NCI-H1694 treated with DMSO at 0.1 percent for 48 hours (cell line): Measurements from ENCODE around the gene SURF2.
"Not testable (repeated sequence)": the region's sequence is repeated elsewhere in the genome, so short reads cannot be mapped to it uniquely, and the experiment has no call there.

Experiments used
- DNase-seq: peaks from one replicate; lab custom pipeline; 2025; lab: John Stamatoyannopoulos, UW

SURF2 gene

DNA sequence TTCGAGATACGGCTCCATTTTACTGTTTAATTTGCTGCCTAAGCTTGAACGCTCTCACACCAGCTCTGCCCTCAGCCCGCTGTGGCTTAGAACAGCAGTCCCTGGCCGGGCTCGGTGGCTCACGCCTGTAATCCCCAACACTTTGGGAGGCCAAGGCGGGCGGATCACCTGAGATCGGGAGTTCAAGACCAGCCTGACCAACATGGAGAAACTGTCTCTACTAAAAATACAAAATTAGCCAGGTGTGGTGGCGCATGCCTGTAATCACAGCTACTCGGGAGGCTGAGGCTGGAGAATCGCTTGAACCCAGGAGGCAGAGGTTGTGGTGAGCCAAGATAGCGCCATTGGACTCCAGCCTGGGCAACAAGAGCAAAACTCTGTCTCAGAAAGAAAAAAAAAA, 20.9 kb downstream of the SURF2 start:
- DNase-seq = not testable (repeated sequence)

DNA sequence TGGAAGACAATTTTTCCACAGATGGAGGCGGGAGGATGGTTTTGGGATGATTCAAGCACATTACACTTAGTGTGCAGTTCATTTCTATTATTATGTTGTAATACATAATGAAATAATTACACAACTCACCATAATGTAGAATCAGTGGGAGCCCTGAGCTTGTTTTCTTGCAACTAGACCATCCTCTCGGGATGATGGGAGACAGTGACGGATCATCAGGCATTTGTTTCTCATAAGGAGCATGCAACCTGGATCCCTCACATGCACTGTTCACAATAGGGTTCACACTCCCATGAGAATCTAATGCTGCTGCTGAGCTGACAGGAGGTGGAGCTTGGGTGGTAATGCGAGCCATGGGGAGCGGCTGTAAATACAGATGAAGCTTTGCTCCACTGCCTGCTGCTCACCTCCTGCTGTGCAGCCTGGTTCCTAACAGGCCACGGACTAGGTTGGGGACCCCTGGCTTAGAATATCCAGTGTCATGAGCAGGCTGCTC, 21.4 kb downstream of the SURF2 start:
- peak; percentile 64 for DNase-seq

DNA sequence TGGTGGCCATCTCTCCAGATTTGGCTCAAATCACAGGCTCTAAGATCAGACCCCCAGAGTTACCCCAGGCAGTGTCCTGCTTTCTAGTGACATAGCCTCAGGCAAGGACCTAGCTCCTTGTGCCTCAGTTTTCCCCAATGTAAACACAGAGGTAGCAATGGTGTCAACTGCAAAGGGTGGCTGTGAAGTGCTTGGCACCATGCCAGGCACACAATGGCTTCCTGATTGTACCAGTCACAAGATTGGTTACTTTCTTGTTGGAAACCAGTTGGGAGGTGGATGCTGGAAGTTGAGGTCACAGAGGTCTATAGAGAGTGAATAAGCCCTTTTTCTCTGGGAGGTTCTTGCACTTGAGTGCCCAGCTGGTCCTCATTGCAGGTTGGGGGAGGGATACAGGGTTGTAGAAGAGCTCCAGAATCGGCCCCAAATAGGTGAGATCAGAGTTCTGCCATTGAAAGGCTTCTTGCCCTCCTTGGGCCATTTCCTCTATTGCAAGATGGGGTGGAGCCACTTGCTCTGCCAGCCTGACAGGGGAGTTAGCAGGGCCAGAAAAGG, 22.1 kb downstream of the SURF2 start:
- no peak for DNase-seq

DNA sequence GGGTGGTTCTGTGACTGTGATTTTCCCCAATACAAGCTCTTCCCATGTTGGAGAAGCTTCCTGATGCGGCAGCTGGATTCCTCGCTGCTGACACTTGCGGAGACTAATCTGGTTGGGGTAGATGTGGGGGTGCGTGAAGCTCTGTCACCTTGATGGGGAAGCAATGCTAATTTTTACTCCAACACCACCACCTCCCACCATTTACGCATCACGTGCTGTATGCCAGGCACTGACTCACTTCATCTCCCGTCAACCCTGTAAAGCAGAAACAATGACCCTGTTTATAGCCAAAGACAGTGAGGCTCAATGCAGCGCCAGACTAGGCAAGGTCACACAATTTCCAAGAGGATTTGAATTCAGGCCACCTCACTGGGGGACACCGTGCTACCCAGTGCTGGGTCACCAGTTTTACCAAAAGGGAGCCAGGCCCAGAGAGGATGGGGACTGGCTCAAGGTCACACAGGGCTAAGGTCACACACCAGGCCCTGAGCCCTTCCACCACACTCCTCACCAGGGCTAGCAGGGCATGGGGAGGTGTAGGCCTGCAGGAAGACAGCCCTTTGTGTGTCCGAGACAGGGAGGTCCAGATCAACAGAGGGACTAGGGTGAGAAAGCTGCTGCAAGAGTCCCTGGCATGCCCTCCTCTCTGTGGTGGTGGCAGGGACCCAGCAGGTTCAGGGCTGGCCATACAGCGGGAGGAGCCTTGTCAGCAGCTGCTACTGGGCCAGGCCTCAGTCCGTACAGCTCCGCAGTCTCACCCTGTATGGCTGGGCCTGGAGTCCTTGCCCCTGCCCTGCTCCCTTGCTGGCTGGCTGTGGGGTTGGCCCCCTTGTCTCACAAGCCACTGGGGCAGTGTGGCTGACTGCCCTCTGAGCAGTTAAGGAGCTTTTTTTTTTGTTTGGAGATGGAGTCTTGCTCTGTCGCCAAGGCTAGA, 23.1 kb downstream of the SURF2 start:
- no peak for DNase-seq

DNA sequence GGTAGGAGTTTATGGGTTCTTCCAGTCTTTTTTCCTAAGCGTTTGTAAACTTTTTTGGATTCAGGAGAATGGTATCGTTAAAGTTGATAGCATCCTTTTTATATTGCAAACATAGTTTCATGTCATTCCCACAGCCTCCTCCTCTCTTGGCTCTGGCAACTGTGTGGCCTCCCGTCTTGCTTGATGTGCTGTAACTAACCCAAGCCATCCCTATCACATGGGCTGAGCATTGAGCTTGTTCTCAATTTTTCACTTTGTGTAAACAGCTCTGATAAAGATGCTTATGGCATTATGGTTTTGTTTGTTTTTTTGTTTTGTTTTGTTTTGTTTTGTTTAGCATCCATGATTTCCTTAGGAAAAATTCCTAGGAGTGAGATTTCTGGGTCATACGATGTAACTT, 24.4 kb downstream of the SURF2 start:
- DNase-seq = no peak

DNA sequence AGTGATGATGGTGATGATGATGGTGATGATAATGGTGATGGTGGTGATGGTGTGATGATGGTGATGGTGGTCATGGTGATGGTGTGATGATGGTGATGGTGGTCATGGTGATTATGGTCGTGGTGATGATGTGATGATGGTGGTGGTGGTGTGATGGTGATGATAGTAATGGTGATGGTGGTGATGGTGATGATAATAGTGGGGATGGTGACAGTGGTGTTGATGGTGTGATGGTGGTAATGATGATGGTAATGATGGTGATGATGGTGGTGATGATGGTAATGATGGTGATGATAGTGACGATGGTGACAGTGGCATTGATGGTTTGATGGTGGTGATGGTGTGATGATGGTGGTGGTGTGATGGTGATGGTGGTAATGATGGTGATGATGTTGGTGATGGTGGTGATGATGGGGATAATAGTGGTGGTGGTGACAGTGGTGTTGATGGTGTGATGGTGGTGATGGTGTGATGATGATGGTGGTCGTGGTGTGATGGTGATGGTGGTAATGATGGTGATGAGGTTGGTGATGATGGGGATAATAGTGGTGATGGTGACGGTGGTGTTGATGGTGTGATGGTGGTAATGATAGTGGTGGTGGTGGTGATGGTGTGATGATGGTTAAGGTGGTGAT, 26.3 kb downstream of the SURF2 start:
- DNase-seq = no peak

DNA sequence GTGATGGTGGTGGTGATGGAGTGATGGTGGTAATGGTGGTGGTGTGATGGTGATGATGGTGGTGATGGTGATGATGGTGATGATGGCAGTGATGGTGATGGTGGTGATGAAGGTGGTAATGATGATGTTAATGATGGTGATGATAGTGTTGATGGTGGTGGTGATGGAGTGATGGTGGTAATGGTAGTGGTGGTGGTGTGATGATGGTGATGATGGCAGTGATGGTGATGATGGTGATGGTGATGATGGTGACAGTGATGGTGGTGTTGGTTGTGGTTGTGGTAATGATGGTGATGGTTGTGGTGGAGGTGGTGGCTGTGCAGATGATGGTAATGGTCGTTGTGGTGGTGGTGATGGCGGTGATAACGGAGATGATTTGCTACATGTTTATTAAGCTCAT, 27.1 kb downstream of the SURF2 start:
- no peak for DNase-seq

DNA sequence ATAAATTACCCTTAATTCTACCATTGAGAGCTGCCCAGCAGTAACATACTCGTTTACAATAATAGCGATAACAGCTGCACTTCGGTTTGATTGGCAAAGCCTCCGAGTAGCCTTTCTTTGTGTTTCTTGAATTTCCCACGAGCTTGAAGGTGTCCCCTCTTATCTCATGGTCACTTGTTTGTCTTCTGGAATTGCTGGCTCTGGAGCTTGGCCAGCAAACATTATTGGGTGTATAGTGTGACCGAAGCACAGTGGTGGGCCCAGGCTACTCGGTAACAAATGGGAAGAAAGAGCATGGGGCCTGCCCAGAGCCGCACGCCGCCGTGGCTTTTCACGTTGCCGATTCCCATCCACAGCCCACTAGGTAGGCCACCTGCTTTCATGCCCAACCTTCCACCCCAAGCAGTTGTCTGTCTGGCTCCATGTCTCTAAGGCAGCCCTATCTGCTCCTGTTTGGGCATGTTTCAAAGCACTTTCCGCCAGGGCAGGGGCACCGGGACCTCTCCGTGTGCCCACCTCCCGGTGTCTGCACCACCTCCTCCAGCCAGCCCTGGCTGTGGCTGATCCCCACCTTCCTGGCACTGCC, 28.5 kb downstream of the SURF2 start:
- peak; percentile 69 for DNase-seq

DNA sequence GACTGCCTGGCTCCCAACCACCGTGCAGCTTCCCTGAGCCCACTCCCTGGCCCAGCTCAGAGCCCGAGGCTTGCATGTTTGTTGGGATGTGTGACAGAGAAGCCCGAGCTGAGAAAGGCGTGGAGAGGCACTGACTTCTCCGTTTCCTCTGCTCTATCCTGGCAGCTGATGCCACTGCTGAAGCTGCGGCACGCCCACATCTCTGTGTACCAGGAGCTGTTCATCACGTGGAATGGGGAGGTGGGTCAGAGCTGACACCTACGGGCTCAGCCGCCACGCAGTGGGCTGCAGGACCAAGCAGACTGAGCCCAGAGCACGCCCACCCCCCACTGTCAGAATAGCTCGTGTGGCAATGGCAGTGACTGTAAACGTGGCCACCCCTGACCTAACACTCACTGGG, 29.1 kb downstream of the SURF2 start:
- no peak for DNase-seq

DNA sequence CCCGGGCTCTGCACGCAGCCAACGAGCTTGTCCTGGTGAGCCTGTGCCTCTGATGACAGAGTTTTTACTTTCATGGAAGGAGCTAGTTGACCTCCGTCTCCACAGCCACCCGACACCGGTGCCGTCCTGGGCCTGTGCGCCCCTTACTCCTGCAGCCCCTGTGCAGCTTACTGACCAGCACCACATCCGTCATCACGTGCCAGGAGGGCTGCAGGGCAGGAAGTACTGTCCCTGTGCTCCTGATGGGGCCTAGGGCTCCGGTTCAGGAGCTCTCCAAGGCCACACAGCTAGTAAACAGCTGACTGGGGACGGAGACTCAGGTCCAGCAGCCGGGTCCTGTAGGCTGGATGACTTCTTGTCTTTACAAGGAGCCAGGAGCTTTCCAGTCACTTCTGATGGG, 30.0 kb downstream of the SURF2 start:
- DNase-seq = no peak

DNA sequence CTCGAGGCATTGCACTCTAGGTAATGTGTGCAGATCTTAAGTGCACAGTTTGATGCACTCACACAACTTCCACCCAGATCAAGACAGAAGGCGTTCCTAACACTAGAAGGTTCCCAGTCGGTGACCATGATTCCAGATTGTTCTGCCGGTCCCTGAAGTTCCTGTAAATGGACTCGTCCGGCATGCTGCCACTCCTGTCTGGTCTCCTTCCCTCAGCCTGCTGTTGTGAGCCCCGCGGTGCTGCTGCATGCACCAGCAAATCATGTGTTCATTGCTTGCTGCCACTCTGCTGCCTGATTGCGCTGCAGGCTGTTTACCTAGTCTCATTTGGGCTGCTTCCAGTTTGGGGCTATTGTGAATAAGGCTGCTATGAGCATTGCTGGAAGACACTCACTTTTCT, 31.3 kb downstream of the SURF2 start:
- peak; percentile 61 for DNase-seq

DNA sequence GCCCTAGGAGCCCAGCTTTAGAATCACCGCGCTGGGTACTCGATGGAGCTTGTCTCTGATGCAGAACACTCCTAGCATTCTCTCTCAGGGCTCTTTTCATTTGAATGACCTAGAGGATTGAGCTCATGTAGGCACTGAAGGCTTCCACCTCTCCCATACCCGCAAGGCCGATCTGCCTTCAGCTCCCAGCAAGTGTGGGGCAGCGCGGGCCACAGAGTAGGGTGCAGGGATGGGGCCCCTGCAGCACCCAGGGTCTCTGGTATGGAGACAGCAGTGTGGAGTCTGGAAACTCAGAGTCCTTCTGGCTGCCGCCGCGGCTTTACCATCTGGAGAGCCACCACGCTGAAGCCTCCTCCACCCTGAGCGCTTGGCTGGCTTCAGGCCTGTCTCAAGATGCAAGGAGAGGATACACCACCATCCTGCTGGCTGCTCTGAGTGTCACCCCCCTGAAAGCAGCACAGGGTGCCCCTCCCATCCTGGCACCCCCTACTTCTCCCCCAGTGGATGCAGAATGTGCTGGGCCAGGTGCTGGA, 32.7 kb downstream of the SURF2 start:
- DNase-seq = no peak

DNA sequence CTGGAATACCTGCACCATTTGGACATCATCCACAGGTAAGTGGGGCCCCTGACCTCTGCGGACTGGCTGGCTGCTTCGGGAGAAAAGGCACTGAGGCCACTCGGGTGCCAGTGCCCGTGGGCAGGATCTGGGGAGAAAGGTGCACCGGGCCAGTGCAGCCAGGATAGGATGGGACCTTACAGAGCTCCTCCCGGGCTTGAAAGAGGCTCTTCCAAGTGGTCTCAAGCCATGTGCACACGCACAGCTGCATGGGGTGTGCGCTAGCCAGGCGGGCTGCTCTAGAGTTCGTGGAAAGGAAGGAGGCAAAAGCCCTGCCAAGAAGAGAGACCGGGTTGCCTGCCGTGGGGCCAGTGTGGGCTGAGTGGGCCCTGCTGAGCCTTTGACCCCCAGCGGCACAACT, 33.2 kb downstream of the SURF2 start:
- DNase-seq = no peak

DNA sequence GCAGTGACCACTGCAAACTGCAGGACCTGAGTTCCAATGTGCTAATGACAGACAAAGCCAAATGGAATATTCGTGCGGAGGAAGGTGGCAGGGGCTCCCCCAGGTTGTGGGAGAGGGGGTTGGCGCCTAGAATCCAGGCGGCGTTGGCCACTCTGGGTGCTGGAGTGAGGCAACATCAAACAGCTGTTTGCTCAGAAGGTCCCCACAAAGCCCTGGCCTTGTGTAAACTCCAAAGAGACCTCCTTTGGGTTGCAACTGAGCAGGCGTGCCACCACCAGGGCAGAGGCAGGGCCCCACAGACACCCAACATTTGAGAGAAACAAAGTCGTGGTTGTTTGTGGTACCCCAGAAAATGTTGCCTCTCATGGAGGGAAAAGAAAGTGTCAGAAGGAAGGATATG, 34.4 kb downstream of the SURF2 start:
- DNase-seq = no peak

DNA sequence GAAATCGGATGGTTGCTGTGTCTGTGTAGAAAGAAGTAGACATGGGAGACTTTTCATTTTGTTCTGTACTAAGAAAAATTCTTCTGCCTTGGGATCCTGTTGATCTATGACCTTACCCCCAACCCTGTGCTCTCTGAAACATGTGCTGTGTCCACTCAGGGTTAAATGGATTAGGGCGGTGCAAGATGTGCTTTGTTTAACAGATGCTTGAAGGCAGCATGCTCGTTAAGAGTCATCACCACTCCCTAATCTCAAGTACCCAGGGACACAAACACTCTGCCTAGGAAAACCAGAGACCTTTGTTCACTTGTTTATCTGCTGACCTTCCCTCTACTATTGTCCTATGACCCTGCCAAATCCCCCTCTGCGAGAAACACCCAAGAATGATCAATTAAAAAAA, 35.1 kb downstream of the SURF2 start:
- DNase-seq = not testable (repeated sequence)

DNA sequence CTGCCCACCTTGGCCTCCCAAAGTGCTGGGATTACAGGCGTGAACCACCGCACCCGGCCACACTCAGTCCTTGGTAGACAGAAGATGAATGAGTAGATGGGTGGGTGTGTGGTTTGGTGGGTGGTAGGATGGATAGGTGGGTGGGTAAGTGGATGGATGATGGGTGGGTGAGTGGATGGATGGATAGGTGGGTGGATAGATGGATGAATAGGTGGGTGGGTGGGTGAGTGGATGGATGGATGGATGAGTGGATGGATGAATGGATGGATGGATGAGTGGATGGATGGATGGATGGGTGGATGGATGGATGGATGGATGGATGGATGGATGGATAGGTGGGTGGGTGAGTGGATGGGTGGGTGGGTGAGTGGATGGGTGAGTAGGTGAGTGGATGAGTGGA, 36.0 kb downstream of the SURF2 start:
- DNase-seq = not testable (repeated sequence)

DNA sequence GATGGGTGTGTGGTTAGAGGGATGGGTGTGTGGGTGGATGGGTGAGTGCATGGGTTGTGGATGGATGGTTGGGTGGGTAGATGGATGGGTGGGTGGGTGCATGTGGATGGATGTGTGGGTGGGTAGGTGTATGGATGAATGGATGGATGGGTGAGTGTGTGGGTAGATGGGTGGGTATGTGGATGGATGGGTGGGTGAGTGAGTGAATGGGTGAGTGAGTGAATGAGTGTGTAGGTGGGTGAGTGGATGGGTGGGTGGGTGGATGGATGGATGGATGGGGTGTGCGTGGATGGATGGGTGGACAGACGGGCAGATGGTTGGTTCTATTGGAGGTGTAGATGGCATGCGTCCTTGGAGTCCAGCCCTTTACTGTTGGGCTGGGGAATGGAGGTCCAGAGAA, 37.0 kb downstream of the SURF2 start:
- DNase-seq = no peak

DNA sequence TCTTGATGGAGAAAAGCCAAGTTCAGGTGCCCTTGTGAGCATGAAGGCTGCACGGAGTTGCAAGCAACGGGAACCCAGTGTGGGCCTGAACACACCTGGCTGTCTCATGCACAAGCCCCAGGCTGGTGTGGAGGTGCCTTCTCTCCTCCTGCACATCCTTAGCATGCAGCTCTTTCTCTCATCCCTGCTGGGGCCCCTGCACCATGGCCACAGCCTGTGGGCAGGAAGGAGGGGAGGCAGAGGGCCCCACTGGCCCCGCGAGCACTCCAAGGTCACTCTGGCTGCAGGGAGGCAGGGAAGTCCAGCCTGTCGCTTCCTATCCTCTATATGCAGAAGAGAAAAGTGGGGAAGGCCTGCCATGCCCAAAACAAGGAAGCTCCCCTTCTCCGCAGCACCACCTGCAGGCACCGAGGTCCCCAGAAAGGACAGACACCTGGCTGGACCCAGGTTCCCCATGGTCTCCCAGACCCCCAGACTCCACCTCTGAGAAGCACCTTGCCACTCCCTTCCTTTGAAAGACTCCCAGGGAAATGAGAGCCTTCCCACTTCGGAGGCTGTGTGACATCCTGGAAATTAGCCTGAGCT, 38.4 kb downstream of the SURF2 start:
- DNase-seq = no peak

DNA sequence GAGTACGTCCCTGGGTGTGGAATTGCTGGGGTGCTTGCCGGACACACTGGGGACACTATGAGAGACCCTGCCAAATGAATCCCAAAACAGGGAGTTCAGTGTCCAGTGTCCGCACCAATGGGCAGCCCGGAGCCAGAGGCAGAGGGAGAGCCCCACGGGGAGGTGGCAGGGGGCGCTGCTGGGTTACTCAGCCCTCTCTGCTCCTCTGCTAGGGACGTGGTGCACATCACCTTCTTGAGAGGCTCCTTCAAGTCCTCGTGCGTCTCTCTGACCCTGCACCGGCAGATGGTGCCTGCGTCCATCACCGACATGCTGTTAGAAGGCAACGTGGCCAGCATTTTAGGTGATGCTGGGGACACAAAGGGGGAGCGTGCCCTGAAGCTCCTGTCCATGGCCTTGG, 40.6 kb downstream of the SURF2 start:
- DNase-seq = no peak

DNA sequence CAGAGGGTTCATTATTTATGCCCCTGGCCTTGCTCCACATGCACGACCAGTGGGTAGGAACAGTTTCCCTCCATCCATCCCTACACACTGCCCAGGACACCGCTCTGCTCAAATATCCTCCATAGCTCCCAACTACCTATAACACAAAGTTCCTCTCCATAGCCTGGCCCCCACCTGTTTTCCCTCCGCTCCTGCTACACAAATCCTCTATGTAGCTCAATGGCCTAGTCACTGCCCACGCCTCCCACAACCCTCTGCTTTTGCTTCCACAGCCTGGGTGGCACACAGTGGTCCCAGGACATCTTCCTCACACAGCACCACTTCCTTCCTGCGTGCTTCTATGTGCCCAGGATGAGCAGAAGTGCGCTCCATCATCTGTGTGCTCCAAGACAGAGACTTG, 41.0 kb downstream of the SURF2 start:
- DNase-seq = no peak

DNA sequence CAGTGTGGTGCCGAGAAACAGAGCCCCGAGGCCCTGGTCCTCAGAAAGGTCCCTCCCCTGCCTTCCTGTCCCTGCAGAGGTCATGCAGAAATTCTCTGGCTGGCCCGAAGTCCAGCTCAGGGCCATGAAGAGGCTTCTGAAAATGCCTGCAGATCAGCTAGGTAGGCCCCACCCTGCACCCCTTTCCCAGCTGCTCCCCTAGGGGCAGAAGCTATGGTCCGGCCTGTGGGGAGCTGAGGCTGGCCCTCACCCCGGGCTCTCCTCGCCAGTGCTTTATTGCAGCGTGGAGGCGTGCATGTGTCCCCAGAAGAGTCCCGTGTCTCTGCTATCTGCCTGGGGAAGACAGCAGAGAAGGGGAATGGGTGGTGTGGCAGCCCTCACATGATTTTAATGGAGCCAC, 41.5 kb downstream of the SURF2 start:
- DNase-seq = no peak

DNA sequence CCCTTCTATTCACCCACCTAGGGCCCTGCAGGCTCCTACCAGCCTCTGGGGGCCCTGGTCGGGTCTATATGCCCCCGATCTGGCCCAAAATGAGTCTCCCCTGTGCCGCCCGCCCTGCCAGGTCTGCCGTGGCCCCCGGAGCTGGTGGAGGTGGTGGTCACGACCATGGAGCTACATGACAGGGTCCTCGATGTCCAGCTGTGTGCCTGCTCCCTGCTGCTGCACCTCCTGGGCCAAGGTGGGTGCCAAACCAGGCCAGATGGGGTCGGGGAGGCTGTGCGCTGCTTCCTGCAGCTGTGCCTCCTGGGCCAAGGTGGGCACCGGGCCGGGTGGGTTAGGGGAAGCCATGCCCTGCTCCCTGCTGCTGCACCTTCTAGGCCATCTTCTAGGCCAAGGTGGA, 43.9 kb downstream of the SURF2 start:
- no peak for DNase-seq
